Measurements from ENCODE around the gene FAM170B. TPM values are rescaled to one million over a fixed set of nuclear protein-coding genes. Genes with fewer than 3 reads are reported as not detected.

FAM170B gene
- total RNA-seq, 1 donor from 2014 or later: not detected

- Histone ChIP-seq H3K4me3 (ENCODE audit: low read length in 3 of 3) (no peak overlapping the region), H3K36me3 (ENCODE audit: control insufficient read depth in 3 of 3, insufficient read depth in 3 of 3, low read length in 3 of 3) (peaks cover 0 to 10% (median 3%) of the 10 kb centered on the region in 3 donors), H3K4me1 (ENCODE audit: control insufficient read depth in 3 of 3, insufficient read depth in 3 of 3, low read length in 3 of 3) (peaks cover 3 to 8% (median 7%) of the 10 kb centered on the region in 3 donors), H3K9me3 (ENCODE audit: control insufficient read depth in 3 of 3, low read length in 3 of 3) (no peaks in the 10 kb centered on the region), H3K27me3 (ENCODE audit: control insufficient read depth in 3 of 3, insufficient read depth in 3 of 3, low read length in 3 of 3) (no peaks in the 10 kb centered on the region), H3K9ac (ENCODE audit: low read depth in 1 of 3, low read length in 3 of 3) (no peak overlapping the region), H3K27ac (ENCODE audit: low read depth, low read length) (no peak overlapping the region)
Measured at GRCh38 chr10:49162761-49163310, 29.0 kb upstream of the FAM170B start.

GRCh38 chr10:49162063-49162462 is 28.2 kb upstream of the FAM170B start:
- peaks cover 2 to 7% (median 3%) of the 10 kb centered on the region in 3 donors for H3K4me1 ChIP-seq (ENCODE audit: control insufficient read depth in 3 of 3, insufficient read depth in 3 of 3, low read length in 3 of 3)
- H3K36me3 ChIP-seq (ENCODE audit: control insufficient read depth in 3 of 3, insufficient read depth in 3 of 3, low read length in 3 of 3): peaks cover 0 to 14% (median 3%) of the 10 kb centered on the region in 3 donors
- H3K27me3 ChIP-seq (ENCODE audit: control insufficient read depth in 3 of 3, insufficient read depth in 3 of 3, low read length in 3 of 3): no peaks in the 10 kb centered on the region
- H3K9ac ChIP-seq (ENCODE audit: low read depth in 1 of 3, low read length in 3 of 3): no peak overlapping the region
- H3K9me3 ChIP-seq (ENCODE audit: control insufficient read depth in 3 of 3, low read length in 3 of 3): no peaks in the 10 kb centered on the region
- no peak overlapping the region for H3K27ac ChIP-seq (ENCODE audit: low read depth, low read length)
- no peak overlapping the region for H3K4me3 ChIP-seq (ENCODE audit: low read length in 3 of 3)

DNA sequence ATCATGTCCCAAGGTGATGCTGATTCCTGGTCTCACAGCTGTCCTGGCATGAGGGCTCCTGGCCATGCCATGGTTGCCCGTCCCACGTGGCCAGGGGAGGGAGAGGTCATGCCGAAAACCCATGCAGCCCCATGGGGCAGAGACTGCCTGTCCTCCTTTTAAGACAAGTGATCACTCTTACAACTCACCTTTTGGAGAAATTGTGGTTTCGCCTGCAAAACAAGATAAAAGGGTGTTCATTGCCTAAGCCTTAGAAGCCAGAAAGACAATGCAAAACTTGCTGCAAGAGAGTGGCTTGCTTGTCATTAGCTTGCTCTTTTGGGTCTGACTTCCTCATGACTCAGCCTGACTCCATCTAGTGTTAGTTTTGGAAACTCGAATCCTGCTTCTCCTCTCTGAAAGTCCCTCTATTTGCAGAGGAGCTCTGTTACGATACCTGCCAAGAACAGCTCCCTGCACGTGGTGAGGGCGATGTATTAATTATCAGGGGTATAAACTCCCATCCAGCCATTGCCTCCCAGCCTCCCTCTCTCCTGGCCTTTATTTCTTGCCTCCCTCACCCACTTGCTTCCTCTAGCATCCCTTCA is 27.7 kb upstream of the FAM170B start:
- Histone ChIP-seq H3K4me3 (ENCODE audit: low read length in 3 of 3) (no peak overlapping the region), H3K27me3 (ENCODE audit: control insufficient read depth in 3 of 3, insufficient read depth in 3 of 3, low read length in 3 of 3) (no peaks in the 10 kb centered on the region), H3K4me1 (ENCODE audit: control insufficient read depth in 3 of 3, insufficient read depth in 3 of 3, low read length in 3 of 3) (peaks cover 2 to 7% (median 3%) of the 10 kb centered on the region in 3 donors), H3K9me3 (ENCODE audit: control insufficient read depth in 3 of 3, low read length in 3 of 3) (no peaks in the 10 kb centered on the region), H3K27ac (ENCODE audit: low read depth, low read length) (no peak overlapping the region), H3K36me3 (ENCODE audit: control insufficient read depth in 3 of 3, insufficient read depth in 3 of 3, low read length in 3 of 3) (peaks cover 0 to 14% (median 3%) of the 10 kb centered on the region in 3 donors), H3K9ac (ENCODE audit: low read depth in 1 of 3, low read length in 3 of 3) (no peak overlapping the region)

- no peaks in the 10 kb centered on the region for H3K27me3 ChIP-seq (ENCODE audit: control insufficient read depth in 3 of 3, insufficient read depth in 3 of 3, low read length in 3 of 3)
- no peak overlapping the region for H3K4me3 ChIP-seq (ENCODE audit: low read length in 3 of 3)
- H3K36me3 ChIP-seq (ENCODE audit: control insufficient read depth in 3 of 3, insufficient read depth in 3 of 3, low read length in 3 of 3): peaks cover 0 to 12% (median 3%) of the 10 kb centered on the region in 3 donors
- H3K4me1 ChIP-seq (ENCODE audit: control insufficient read depth in 3 of 3, insufficient read depth in 3 of 3, low read length in 3 of 3): peaks cover 2 to 7% (median 3%) of the 10 kb centered on the region in 3 donors
- H3K9me3 ChIP-seq (ENCODE audit: control insufficient read depth in 3 of 3, low read length in 3 of 3): no peaks in the 10 kb centered on the region
- H3K27ac ChIP-seq (ENCODE audit: low read depth, low read length): no peak overlapping the region
- H3K9ac ChIP-seq (ENCODE audit: low read depth in 1 of 3, low read length in 3 of 3): no peak overlapping the region
Measured at GRCh38 chr10:49160814-49161213, 27.0 kb upstream of the FAM170B start.

- Histone ChIP-seq H3K4me3 (ENCODE audit: low read length in 3 of 3) (no peak overlapping the region), H3K9ac (ENCODE audit: low read depth in 1 of 3, low read length in 3 of 3) (no peak overlapping the region), H3K27me3 (ENCODE audit: control insufficient read depth in 3 of 3, insufficient read depth in 3 of 3, low read length in 3 of 3) (no peaks in the 10 kb centered on the region), H3K4me1 (ENCODE audit: control insufficient read depth in 3 of 3, insufficient read depth in 3 of 3, low read length in 3 of 3) (peaks cover 2 to 7% (median 3%) of the 10 kb centered on the region in 3 donors), H3K36me3 (ENCODE audit: control insufficient read depth in 3 of 3, insufficient read depth in 3 of 3, low read length in 3 of 3) (peaks cover 0 to 7% (median 0%) of the 10 kb centered on the region in 3 donors), H3K27ac (ENCODE audit: low read depth, low read length) (no peak overlapping the region), H3K9me3 (ENCODE audit: control insufficient read depth in 3 of 3, low read length in 3 of 3) (no peaks in the 10 kb centered on the region)
Measured at GRCh38 chr10:49160110-49160509, 26.3 kb upstream of the FAM170B start.

DNA sequence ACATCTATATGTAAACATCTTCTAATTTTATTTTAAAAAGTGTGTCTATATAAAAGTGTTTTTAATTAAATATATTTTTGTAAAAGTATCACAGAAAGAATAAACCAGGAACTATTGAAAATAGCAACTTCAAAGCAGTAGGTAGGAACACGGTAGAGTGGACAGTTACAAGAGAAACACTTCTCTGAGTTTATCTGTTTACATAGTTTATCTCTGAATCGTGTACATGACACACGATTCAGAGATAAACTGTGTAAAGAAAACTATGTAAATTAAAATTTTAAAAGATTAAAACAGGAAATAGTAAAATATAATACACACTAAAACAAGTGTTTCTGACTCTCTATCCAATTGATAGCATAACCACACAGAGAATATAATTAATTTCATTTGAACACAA is 25.1 kb upstream of the FAM170B start:
- Histone ChIP-seq H3K27me3 (ENCODE audit: control insufficient read depth in 3 of 3, insufficient read depth in 3 of 3, low read length in 3 of 3) (no peaks in the 10 kb centered on the region), H3K36me3 (ENCODE audit: control insufficient read depth in 3 of 3, insufficient read depth in 3 of 3, low read length in 3 of 3) (peaks cover 0 to 5% (median 0%) of the 10 kb centered on the region in 3 donors), H3K4me1 (ENCODE audit: control insufficient read depth in 3 of 3, insufficient read depth in 3 of 3, low read length in 3 of 3) (peaks cover 2 to 3% (median 3%) of the 10 kb centered on the region in 3 donors), H3K27ac (ENCODE audit: low read depth, low read length) (no peak overlapping the region), H3K9me3 (ENCODE audit: control insufficient read depth in 3 of 3, low read length in 3 of 3) (no peaks in the 10 kb centered on the region), H3K9ac (ENCODE audit: low read depth in 1 of 3, low read length in 3 of 3) (no peak overlapping the region), H3K4me3 (ENCODE audit: low read length in 3 of 3) (no peak overlapping the region)

GRCh38 chr10:49158404-49158803 is 24.6 kb upstream of the FAM170B start:
- H3K27ac ChIP-seq (ENCODE audit: low read depth, low read length): no peak overlapping the region

GRCh38 chr10:49157229-49157628 is 23.4 kb upstream of the FAM170B start:
- Histone ChIP-seq H3K36me3 (ENCODE audit: control insufficient read depth in 3 of 3, insufficient read depth in 3 of 3, low read length in 3 of 3) (peaks cover 0 to 5% (median 0%) of the 10 kb centered on the region in 3 donors), H3K4me3 (ENCODE audit: low read length in 3 of 3) (no peak overlapping the region), H3K4me1 (ENCODE audit: control insufficient read depth in 3 of 3, insufficient read depth in 3 of 3, low read length in 3 of 3) (peaks cover 2 to 3% (median 3%) of the 10 kb centered on the region in 3 donors), H3K27me3 (ENCODE audit: control insufficient read depth in 3 of 3, insufficient read depth in 3 of 3, low read length in 3 of 3) (no peaks in the 10 kb centered on the region), H3K9me3 (ENCODE audit: control insufficient read depth in 3 of 3, low read length in 3 of 3) (no peaks in the 10 kb centered on the region), H3K27ac (ENCODE audit: low read depth, low read length) (no peak overlapping the region), H3K9ac (ENCODE audit: low read depth in 1 of 3, low read length in 3 of 3) (no peak overlapping the region)

More at GRCh38 chr10:49158404-49158803, 24.6 kb upstream of the FAM170B start:
- H3K4me3 ChIP-seq (ENCODE audit: low read length in 3 of 3): no peak overlapping the region
- H3K36me3 ChIP-seq (ENCODE audit: control insufficient read depth in 3 of 3, insufficient read depth in 3 of 3, low read length in 3 of 3): peaks cover 0 to 5% (median 0%) of the 10 kb centered on the region in 3 donors
- no peaks in the 10 kb centered on the region for H3K27me3 ChIP-seq (ENCODE audit: control insufficient read depth in 3 of 3, insufficient read depth in 3 of 3, low read length in 3 of 3)
- no peaks in the 10 kb centered on the region for H3K9me3 ChIP-seq (ENCODE audit: control insufficient read depth in 3 of 3, low read length in 3 of 3)
- no peak overlapping the region for H3K9ac ChIP-seq (ENCODE audit: low read depth in 1 of 3, low read length in 3 of 3)
- H3K4me1 ChIP-seq (ENCODE audit: control insufficient read depth in 3 of 3, insufficient read depth in 3 of 3, low read length in 3 of 3): peaks cover 2 to 3% (median 3%) of the 10 kb centered on the region in 3 donors

- no peaks in the 10 kb centered on the region for H3K27me3 ChIP-seq (ENCODE audit: control insufficient read depth in 3 of 3, insufficient read depth in 3 of 3, low read length in 3 of 3)
- H3K4me3 ChIP-seq (ENCODE audit: low read length in 3 of 3): no peak overlapping the region
- no peak overlapping the region for H3K9ac ChIP-seq (ENCODE audit: low read depth in 1 of 3, low read length in 3 of 3)
- H3K36me3 ChIP-seq (ENCODE audit: control insufficient read depth in 3 of 3, insufficient read depth in 3 of 3, low read length in 3 of 3): peaks cover 0 to 5% (median 0%) of the 10 kb centered on the region in 3 donors
- H3K4me1 ChIP-seq (ENCODE audit: control insufficient read depth in 3 of 3, insufficient read depth in 3 of 3, low read length in 3 of 3): peaks cover 3 to 6% (median 4%) of the 10 kb centered on the region in 3 donors
- no peak overlapping the region for H3K27ac ChIP-seq (ENCODE audit: low read depth, low read length)
- H3K9me3 ChIP-seq (ENCODE audit: control insufficient read depth in 3 of 3, low read length in 3 of 3): no peaks in the 10 kb centered on the region
Measured at GRCh38 chr10:49154641-49155040, 20.8 kb upstream of the FAM170B start.

GRCh38 chr10:49153971-49154370 is 20.1 kb upstream of the FAM170B start:
- H3K9me3 ChIP-seq (ENCODE audit: control insufficient read depth in 3 of 3, low read length in 3 of 3): no peaks in the 10 kb centered on the region
- H3K4me1 ChIP-seq (ENCODE audit: control insufficient read depth in 3 of 3, insufficient read depth in 3 of 3, low read length in 3 of 3): peaks cover 3 to 6% (median 6%) of the 10 kb centered on the region in 3 donors
- H3K9ac ChIP-seq (ENCODE audit: low read depth in 1 of 3, low read length in 3 of 3): no peak overlapping the region
- peaks cover 0 to 5% (median 0%) of the 10 kb centered on the region in 3 donors for H3K36me3 ChIP-seq (ENCODE audit: control insufficient read depth in 3 of 3, insufficient read depth in 3 of 3, low read length in 3 of 3)
- no peaks in the 10 kb centered on the region for H3K27me3 ChIP-seq (ENCODE audit: control insufficient read depth in 3 of 3, insufficient read depth in 3 of 3, low read length in 3 of 3)
- no peak overlapping the region for H3K4me3 ChIP-seq (ENCODE audit: low read length in 3 of 3)
- H3K27ac ChIP-seq (ENCODE audit: low read depth, low read length): no peak overlapping the region
